GM18508 (cell line): ENCODE measurements around the gene CBX5.
"Not testable (repeated sequence)": the region's sequence is repeated elsewhere in the genome, so short reads cannot be mapped to it uniquely, and the experiment has no call there.

Experiments used
- ATAC-seq: cut with Tn5 transposase; IDR thresholded peaks from one replicate; pipeline ENCODE4 v1.9.1; 2021; ENCODE audit warnings: moderate number of reproducible peaks; ENCODE audit not compliant: insufficient read depth, unreplicated experiment

CBX5 gene

GRCh38 chr12:54229624-54230212, 50.2 kb downstream of the CBX5 start:
- ATAC-seq: no peak

DNA sequence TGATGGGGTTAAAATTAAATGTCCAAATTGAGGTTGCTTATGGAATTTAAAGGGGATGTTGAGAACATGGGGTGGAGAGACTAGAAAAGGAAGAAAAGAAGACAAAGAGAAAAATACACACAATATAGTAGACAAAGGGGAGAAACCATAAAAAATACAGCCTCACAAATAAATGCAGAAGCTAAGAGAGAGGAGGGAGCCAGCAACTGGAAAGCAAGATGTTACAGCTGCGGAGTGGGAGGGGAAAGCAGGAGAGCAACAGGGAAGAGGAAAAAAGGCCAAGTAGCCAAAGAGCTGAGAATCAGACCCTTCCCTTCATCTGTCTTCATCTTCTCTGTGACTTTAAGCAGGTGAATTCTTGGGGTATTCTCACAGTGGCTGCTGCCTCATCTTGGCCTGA, 51.5 kb downstream of the CBX5 start:
- ATAC-seq: no peak

GRCh38 chr12:54227927-54228326, 52.0 kb downstream of the CBX5 start:
- not testable (repeated sequence) for ATAC-seq

- ATAC-seq: no peak
Observed at GRCh38 chr12:54227376-54227775, 52.5 kb downstream of the CBX5 start.

GRCh38 chr12:54225666-54226065, 54.3 kb downstream of the CBX5 start:
- no peak for ATAC-seq

DNA sequence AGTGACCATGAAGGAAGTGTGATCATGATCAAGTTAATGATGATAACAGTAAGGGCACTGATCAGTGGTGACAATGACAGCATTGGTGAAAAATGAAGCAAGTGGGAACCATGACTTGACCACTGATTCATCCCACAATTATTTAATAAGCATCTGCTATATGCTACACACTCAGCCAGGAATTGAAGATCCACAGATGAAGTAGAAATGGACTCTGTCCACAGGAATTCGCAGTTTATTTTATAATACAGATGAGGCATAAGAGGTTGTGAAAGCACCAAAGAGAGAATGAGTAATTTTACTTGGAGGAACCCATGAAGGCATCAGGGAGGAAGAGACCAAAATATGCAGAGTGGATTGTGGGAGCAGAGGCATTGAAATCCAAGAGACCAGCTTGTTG, 57.3 kb downstream of the CBX5 start:
- no peak for ATAC-seq

DNA sequence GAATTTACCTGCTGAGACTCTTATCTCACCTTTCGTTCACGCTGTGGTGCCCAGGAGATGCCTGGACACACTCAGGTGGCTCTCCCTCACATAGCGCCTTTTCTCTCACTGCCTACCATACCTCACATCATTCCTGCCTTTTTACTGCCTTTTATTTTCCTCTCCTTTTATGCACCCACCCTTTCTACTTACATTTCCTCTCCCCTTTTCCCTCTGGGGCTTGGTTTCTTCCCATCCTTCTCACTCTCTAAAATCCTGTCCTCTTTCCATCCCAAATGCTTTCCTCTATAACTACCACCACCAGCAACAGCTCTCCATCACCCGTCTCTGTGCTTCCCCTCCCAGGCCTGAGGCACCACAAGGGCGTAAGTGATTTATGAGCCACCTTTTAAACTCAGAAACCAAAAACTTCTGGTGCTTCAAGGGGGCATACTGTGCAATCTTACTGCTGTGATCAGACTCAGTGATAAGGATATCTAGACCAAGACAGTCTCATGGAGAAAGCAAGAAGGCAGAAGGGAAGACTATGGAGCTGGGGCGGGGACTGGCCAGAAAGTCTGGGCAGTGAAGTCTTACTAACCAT, 58.4 kb downstream of the CBX5 start:
- ATAC-seq: no peak

DNA sequence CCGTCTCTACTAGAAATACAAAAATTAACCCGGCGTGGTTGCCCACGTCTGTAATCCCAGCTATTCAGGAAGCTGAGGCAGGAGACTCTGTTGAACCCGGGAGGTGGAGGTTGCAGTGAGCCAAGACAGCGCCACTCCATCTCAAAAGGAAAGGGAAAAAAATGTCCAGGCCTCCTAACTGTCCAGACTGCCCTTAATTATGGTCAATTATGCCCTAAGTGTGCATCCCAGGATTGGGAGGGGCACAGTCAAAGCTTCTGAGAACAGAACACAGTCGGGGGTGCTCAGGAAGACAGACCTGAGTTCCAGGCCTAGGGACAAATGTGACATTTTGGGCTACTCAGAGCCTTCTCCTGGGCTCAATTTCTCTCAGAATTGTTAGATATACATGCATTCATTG, 59.4 kb downstream of the CBX5 start:
- ATAC-seq: no peak

DNA sequence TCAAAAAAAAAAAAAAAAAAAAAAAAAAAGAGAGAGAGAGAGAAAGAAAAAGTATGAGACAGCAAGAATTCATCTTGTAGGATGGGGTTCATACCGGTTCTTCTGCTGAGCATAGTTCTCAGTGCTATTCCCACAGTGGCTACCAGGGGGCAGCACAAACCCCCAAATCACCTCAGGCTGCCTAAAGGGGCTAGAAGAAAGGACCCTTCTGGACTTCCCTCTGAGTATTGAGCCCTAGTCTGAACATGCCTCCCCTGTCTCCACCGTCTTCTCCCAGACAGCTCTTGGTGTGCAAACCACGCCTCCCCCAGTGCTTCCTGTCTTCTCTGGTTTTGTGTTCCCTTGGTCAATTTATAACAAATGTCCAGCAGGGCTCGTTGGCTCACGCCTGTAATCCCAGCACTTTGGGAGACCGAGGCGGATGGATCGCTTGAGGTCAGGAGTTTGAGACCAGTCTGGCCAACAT, 59.8 kb downstream of the CBX5 start:
- peak; percentile 46 for ATAC-seq

GRCh38 chr12:54217774-54218241, 62.1 kb downstream of the CBX5 start:
- no peak for ATAC-seq

GRCh38 chr12:54216797-54217661, 62.9 kb downstream of the CBX5 start:
- no peak for ATAC-seq

GRCh38 chr12:54215989-54216796, 63.7 kb downstream of the CBX5 start:
- no peak for ATAC-seq

GRCh38 chr12:54214553-54215406, 65.1 kb downstream of the CBX5 start:
- ATAC-seq: peak; percentile 78

DNA sequence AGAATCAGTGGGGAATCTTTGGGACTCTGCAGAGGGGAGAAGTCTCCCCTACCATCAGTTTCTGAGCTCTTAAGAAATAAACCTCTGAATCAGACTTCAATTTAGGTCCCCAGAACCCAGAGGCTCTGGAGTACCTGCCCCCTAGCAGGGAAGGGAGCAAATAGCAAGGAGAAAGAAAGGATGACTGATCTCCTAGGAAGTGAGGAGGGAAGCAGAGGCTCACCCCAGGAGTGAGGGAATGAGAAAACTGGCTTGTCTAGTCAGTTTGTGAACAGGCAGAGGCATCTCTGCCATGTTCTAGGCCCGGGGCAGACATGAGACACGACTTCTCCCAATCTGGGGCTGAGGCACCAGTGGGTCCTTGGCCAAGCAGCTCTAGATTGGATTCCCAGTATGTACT, 66.8 kb downstream of the CBX5 start:
- no peak for ATAC-seq

GRCh38 chr12:54211920-54212319, 68.0 kb downstream of the CBX5 start:
- no peak for ATAC-seq

GRCh38 chr12:54210400-54210790, 69.5 kb downstream of the CBX5 start:
- no peak for ATAC-seq

DNA sequence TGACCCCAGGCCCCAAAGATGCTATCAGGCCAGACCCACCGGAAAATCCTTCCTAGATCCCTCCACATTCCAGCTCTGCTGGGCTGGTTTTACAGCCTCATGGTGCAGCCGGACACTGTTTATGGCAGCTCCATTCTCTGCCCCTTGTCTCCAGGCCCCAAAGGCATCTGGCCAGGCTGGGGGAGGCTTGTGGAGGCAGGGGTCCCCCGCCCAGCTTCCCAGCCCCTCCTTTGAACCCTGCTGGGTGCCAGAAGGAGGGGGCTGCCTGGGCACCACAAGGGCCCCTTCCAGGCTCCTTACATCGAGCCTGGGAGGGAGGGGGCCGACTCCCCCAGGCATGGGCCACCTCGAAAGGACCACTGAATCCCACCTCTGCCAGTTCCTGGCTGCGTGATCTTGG, 71.3 kb downstream of the CBX5 start:
- no peak for ATAC-seq

GRCh38 chr12:54207539-54208294, 72.2 kb downstream of the CBX5 start:
- ATAC-seq: no peak

DNA sequence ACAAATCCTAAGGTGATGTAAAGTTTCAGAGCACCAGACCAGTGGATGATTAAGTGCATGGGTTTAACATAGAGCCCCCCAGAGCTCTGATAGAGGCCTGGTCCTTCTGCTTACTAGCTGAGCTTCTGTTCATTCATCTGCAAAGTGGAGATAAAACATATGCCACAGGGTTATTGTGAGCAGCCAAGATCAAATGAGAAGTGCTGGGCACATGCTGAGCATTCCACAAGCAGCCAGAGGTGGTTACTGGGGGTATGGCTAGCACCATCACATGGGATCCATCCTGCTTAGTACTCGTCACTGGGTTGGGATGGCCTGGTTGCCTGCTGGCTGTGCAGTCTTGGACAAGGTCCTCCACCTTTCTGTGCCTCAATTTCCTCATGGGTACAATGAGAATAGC, 73.1 kb downstream of the CBX5 start:
- ATAC-seq: no peak
